Activated CD8-positive, alpha-beta memory T cell treated with anti-CD3 and anti-CD28 coated beads for 4 hours (primary cell): ENCODE data around the gene SLC25A43.
"Not testable (repeated sequence)": the region's sequence is repeated elsewhere in the genome, so short reads cannot be mapped to it uniquely, and the experiment has no call there.

Experiments
- DNase-seq, 2 donors: peaks; one replicate each; pipeline ENCODE4 v3.0.0-alpha.2; 2020; ENCODE audit warnings: low read depth in 2 of 2

The SLC25A43 gene

DNA sequence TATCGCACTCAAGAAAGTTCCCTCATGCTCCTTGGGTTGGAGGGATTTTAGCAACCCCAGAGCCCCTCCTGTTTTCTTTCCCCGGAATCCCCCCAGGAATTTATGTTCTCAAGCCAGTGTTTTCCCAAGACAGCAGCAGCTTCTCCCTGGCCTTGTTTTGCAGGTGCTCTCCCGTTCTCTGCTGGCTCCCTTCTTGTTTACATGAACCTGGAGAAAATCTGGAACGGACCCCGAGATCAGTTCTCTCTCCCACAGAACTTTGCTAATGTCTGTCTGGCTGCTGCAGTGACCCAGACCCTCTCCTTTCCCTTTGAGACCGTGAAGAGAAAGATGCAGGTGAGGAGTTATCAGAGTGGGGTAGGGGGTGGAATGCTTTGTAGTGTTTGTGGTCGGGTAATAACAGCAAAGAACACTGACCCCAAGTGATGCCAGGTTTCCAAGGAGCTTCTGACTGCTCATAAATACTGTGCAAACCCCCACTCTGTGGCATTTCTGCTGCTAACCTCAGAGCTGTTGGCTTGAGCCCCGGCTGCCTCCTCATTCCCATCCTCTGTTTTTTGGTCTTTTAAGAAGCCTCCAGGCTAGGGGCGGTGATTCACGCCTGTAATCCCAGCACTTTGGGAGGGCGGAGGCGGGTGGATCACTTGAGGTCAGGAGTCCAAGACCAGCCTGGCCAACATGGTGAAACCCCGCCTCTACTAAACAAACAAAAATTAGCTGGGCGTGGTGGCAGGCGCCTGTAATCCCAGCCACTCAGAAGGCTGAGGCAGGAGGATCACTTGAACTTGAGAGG is 11.1 kb downstream of the SLC25A43 start:
- no peak for DNase-seq

DNA sequence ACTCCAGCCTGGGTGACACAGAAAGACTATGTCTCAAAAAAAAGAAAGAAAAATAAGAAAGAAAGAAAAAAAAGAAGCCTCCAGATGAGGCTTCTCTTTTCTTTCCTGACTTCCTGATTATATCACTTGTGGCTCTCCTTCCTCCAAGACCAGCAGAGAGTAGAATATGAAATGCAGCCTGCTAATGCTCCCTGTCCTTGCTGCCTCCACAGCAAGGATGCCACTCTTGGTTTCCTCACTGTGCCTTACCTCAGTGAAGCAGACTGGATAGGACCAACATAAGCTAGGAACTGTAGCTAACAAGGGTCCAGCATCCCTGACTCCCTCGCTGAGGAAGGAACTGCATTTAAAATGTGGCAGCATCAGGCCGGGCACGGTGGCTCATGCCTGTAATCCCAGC is 11.7 kb downstream of the SLC25A43 start:
- no peak for DNase-seq

GRCh38 chrX:119411959-119412358 is 12.8 kb downstream of the SLC25A43 start:
- DNase-seq, result no peak

DNA sequence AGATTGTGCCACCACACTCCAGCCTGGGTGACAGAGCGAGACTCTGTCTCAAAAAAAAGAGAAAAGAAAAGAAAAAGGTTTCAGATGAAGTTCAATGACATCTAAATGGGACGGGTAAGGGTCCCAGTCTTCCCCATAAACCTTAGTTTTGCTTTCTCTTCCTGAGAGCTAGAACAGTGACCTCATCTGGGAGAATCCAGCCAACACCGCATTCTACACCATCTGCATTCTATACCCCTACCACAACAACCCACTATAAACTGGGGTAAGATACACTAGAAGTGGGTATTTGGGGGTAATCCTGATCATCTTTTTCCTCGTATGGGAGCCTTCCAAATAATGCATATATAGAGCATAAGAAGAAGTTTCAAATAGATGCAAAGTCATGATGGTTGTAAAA is 18.2 kb downstream of the SLC25A43 start:
- DNase-seq, result no peak

DNA sequence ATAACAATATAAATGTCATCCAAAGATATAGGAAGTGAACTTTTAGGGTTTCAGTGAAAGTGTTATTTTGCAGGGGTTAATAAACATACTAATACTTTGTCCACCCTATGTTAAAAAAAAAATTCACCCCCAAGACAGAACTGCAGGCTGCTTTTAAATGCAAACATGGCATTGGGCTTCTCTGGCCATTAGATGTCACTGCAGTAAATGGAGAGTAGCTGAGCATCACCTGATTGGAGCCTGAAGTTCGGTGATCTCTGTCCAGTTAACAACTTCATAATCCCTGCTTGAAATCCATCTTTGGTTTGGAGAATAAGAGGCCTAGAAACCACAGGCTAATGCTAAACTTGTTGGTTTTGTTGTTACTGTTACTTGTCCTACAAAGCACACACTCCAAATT is 18.7 kb downstream of the SLC25A43 start:
- DNase-seq, result no peak

- no peak for DNase-seq
These were observed 20.0 kb downstream of the SLC25A43 start for GRCh38 chrX:119419146-119419545.

DNA sequence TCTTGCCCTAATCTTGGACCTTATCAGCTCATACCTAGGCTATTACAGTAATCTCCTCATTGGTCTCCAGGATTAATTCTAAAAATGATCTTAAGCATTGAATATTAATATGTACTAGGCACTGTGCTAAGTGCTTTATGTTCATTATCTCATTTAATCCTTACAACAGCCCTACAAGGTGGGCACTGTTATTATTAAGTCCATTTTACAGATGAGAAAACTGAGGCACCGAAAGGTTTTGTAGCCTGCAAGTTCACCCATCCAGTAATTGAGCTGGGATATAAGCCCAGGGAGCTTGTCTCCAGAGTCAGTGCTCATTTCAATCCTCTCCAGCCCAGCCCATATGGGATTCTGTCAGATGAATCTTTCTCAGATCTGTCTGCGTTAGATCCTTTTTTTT is 20.8 kb downstream of the SLC25A43 start:
- no peak for DNase-seq

- DNase-seq, result no peak
These were observed 22.0 kb downstream of the SLC25A43 start for GRCh38 chrX:119421016-119421705.

GRCh38 chrX:119423631-119424030 is 24.5 kb downstream of the SLC25A43 start:
- no peak for DNase-seq

DNA sequence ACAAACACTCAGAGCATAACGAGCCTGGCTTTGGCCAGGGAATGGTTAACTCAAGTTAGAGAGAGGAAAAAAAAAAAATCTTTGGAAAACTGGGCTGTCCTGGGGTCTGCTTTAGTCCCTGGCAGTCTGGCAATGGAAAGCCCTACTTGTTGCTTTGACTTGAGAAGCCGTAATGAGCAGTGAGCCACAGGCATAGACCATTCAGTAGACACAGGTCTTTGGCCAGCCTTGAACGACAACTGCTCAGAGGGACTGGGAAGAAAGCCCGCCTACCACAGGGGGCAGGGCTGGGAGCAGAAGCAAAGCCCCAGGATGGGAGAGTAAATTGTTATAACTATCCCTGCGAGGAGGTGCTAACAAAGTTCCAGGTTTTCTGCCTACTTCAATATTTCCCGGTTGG is 25.9 kb downstream of the SLC25A43 start:
- no peak for DNase-seq

DNA sequence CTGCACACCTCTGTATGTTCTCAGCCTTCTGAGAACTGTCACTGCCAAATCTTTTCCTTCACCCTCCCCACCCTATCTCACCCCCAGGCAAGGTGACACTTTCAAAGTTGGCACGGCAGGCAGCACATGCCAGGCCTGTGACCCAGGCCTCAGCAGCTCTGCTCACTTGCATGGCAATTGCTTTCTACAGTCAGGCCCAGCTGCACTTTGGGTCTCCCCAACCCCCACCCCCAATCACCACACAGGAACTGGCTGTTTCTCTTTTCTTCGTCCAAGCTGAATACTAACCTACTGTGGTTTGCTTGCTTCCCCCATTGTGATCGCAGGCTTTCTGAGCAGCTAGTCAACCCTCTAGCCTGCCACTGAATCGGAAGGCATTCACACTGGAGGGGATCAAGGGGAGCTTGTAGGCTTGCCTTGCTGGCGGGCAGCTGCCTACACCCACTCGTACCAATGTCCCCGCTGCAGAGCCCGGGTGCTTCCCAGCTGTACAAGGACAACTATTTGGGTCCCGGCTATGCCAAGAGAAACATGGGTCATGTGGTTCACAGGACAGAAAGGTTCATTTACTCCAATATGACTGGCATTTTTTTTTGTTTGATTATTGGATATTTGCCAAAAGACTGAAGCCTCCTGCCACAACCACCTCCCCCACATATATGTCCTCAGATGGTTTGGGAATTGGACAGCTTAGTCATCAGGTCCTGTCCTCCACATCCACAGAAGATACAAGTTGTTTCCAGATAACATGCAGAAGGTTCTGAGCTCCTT is 28.1 kb downstream of the SLC25A43 start:
- no peak for DNase-seq

DNA sequence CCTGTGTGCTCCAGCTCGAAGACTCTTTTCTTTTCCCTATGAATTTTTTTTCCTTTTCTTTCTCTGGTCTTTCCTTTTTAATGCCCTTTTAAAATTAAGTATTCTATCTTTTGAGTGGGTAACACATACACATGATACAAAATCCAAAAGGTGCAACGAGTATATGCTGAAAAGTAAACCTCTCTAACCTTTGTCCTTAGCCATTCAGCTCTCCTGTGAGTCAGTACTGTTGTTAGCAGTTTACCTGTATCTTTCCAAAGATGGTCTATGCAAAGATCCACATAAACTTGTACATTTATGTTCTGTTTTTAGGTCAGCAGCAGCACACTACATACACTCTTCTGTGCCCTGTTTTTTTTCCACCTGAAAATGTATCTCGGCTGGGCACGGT is 28.7 kb downstream of the SLC25A43 start:
- no peak for DNase-seq

DNA sequence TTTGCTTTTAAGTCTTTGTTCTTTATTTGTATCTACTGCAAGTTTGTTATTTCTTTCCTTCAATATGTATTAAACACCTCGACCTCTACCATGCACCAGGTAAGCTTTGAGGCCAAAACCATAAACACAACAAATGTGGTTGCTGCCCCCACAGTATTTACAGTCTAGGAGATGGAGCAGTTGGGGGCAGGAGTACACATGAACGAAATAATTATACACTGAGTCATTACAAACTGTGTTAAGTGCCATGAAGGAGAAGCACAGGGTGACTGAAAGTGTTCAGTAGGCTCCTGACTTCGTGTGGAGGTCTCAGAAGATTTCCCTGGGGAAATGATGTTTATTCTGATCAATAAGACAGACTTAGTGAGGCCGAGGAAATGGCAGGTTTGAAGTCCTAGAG is 30.3 kb downstream of the SLC25A43 start:
- DNase-seq, result no peak

DNA sequence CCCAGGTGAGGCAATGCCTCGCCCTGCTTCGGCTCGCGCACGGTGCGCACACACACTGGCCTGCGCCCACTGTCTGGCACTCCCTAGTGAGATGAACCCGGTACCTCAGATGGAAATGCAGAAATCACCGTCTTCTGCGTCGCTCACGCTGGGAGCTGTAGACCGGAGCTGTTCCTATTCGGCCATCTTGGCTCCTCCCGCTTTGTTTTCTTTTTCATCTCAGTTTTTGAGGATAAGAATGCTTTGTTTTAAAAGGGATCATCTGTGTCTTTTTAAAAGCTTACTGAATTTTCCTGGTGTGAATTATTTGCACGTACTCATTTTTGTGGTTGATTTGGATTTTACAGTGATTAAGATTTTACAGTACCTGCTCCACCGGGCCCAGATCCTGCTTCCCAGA is 42.2 kb downstream of the SLC25A43 start:
- DNase-seq, result not testable (repeated sequence)

GRCh38 chrX:119442286-119442685 is 43.1 kb downstream of the SLC25A43 start:
- no peak for DNase-seq

GRCh38 chrX:119453202-119453601 is 54.1 kb downstream of the SLC25A43 start:
- no peak for DNase-seq

- no peak for DNase-seq
These were observed 56.1 kb downstream of the SLC25A43 start for GRCh38 chrX:119455264-119455663.

DNA sequence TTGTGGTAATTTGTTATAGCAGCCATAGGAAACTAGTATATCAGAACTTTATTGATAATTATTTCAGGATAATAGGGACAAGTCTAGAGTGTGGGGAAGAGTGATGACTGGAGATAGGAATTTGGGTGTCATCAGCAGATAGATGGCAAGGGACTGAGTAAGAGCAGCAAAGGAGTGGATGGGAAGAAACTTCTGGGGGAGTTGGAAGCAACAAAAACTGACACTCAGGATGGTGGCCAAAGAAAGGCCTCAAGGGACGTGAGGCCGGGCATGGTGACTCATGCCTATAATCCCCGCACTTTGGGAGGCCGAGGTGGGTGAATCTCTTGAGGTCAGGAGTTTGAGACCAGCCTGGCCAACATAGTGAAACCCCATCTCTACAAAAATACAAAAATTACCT is 60.0 kb downstream of the SLC25A43 start:
- DNase-seq, result no peak

- no peak for DNase-seq
These were observed 66.4 kb downstream of the SLC25A43 start for GRCh38 chrX:119465555-119465954.

DNA sequence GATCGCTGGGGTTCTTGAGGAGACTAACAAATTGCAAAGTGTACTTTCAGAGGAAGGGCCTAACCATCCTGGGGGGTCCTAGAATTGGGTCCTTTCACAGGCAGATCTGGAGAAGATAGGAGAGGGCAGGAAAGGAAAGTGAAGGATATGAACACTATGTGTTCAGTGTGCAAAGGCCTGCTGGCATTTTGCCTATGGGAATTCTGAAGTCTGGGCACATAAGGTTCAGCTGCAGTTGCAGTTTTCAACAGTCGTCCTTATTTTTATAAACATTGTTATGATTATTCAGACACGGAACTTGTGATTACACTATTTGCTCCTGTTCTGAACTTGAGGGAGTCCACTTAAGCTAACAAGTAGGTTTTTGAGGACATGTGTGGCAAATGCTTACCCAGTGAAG is 67.8 kb downstream of the SLC25A43 start:
- DNase-seq, result no peak

DNA sequence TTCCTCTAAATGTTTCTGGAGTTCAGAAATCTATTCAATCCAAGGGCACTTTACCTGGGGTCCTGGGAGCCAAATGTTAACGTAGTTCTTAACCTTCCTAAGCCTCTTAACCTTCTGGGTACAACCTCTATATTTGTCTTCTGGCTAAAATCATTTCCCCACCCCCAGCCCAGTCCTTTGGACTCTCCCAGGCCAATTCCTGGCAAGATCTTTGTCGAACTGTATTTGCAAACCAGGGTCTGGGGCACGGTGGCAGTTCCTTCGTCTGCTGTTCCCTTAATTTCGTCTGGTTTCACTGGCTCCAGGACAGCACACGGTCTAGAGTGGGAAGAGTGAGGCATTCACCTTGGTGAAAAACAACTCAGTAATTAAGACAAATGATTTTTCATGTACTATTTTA is 68.3 kb downstream of the SLC25A43 start:
- DNase-seq, result no peak

GRCh38 chrX:119467842-119468550 is 68.9 kb downstream of the SLC25A43 start, which contains the start of gene SLC25A5:
Gene SLC25A5 (plus strand): TSS chrX:119468444. CDS start chrX:119468516, 72 bp downstream.
- DNase-seq, result peak; percentile 50 to 63
